ENCODE measurements around the gene GPC3. TPM values are rescaled to one million over a fixed set of nuclear protein-coding genes. Genes with fewer than 3 reads are reported as not detected.

The GPC3 gene
- total RNA-seq, 1 donor, result not detected

DNA sequence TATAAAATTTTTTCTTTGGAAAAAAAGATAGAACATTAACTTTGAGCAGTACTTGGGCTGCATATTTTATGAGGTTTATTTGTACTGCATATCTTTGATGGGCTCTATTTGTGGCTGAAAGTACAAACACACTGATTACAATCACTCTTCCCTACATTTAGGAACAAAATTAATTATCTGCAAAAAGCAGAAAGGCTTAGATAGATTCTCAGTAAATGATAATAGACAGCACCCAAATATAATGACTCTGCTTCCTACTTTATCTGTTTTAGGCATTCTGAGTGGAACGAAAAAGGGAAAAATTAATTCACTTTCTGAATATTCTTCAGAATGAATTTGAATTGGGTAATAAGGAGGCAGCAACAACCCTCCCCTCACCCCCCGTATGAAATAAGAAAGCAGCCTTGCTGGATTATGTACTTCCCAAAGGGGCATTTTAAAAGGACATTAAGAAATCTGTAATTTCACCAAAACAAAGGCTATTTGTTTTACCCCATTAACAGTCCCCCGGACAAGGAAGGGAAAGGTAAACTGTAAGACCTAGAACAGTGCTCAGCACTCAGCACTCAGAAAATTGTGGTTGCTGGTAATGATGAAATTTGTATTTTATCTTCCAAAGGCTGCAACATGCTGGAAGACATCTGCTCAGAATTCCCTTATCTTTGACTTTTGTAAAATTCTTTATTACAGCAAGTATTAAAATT, 242.6 kb downstream of the GPC3 start:
- Histone ChIP-seq H3K4me1 (ENCODE audit: insufficient read depth, low read length) (no peaks in the 10 kb centered on the region), H4K20me1 (ENCODE audit: insufficient read depth, low read length) (no peaks in the 10 kb centered on the region), H3K27me3 (ENCODE audit: insufficient read depth, low read length) (peaks cover 2% of the 10 kb centered on the region), H3K4me2 (ENCODE audit: insufficient read depth, low read length) (no peak overlapping the region), H3K9me3 (ENCODE audit: low read depth, low read length) (no peaks in the 10 kb centered on the region), H3K79me2 (ENCODE audit: insufficient read depth, low read length) (no peaks in the 10 kb centered on the region), H3K27ac (ENCODE audit: low read depth, low read length) (no peak overlapping the region), H3K36me3 (ENCODE audit: insufficient read depth, low read length) (no peaks in the 10 kb centered on the region), H2AFZ (ENCODE audit: low read length) (no peak overlapping the region), H3K4me3 (ENCODE audit: insufficient read depth, low read length) (no peak overlapping the region)
- TF ChIP-seq, protein P1, sequence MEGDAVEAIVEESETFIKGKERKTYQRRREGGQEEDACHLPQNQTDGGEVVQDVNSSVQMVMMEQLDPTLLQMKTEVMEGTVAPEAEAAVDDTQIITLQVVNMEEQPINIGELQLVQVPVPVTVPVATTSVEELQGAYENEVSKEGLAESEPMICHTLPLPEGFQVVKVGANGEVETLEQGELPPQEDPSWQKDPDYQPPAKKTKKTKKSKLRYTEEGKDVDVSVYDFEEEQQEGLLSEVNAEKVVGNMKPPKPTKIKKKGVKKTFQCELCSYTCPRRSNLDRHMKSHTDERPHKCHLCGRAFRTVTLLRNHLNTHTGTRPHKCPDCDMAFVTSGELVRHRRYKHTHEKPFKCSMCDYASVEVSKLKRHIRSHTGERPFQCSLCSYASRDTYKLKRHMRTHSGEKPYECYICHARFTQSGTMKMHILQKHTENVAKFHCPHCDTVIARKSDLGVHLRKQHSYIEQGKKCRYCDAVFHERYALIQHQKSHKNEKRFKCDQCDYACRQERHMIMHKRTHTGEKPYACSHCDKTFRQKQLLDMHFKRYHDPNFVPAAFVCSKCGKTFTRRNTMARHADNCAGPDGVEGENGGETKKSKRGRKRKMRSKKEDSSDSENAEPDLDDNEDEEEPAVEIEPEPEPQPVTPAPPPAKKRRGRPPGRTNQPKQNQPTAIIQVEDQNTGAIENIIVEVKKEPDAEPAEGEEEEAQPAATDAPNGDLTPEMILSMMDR (IDR thresholded peaks at IDR 0.05; ENCODE audit: extremely low read depth, low read depth, low read length), result no peak
- no peak for DNase-seq (ENCODE audit: insufficient read length, low spot score, missing footprints)

DNA sequence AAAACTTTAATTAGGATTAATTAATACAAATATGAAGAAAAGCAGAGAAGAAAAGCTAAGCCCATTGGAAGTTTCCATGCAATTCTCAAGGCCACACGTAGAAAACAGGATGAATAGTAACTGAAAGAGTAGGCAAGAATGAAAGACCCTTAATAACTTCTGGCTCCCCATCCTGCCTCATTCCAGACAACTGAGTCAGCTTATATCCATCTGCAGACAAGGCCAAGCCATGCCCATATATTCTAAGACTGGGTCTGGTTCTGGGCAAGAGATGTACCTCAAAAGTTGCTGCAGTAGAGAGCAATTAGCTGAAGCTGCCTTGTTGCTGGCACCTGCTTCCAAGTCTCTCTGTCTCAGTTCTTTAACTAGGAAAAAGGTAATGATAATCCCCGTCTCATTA, 244.1 kb downstream of the GPC3 start:
- Histone ChIP-seq H2AFZ (ENCODE audit: low read length) (no peak overlapping the region), H3K27me3 (ENCODE audit: insufficient read depth, low read length) (peaks cover 2% of the 10 kb centered on the region), H4K20me1 (ENCODE audit: insufficient read depth, low read length) (no peaks in the 10 kb centered on the region), H3K27ac (ENCODE audit: low read depth, low read length) (no peak overlapping the region), H3K4me2 (ENCODE audit: insufficient read depth, low read length) (no peak overlapping the region), H3K36me3 (ENCODE audit: insufficient read depth, low read length) (no peaks in the 10 kb centered on the region), H3K4me3 (ENCODE audit: insufficient read depth, low read length) (no peak overlapping the region), H3K79me2 (ENCODE audit: insufficient read depth, low read length) (no peaks in the 10 kb centered on the region), H3K9me3 (ENCODE audit: low read depth, low read length) (no peaks in the 10 kb centered on the region), H3K4me1 (ENCODE audit: insufficient read depth, low read length) (no peaks in the 10 kb centered on the region)
- no peak for DNase-seq (ENCODE audit: insufficient read length, low spot score, missing footprints)
- TF ChIP-seq, protein P1 (IDR thresholded peaks at IDR 0.05; ENCODE audit: extremely low read depth, low read depth, low read length), result no peak

DNA sequence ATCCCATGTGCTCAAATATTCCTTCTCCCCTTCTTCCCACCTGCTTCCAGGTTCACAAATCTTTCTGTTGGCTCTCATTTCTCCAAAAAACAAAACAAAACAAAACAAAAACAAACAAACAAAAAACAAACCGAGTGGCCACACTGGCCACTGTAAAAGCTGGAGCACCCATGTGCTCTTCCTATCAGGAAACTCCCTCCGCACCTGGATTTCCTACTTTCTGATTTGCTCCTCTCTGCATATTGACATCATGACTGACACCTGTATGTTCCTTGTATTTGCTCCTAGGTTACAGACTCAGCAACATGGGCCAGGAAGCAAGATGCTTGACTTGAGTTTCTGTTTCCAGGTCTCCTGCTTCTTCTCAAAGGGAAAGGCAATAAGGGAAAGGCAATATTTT, 258.8 kb downstream of the GPC3 start:
- Histone ChIP-seq H4K20me1 (ENCODE audit: insufficient read depth, low read length) (no peaks in the 10 kb centered on the region), H3K27ac (ENCODE audit: low read depth, low read length) (no peak overlapping the region)
- TF ChIP-seq, protein P1 (IDR thresholded peaks at IDR 0.05; ENCODE audit: extremely low read depth, low read depth, low read length), result no peak

DNA sequence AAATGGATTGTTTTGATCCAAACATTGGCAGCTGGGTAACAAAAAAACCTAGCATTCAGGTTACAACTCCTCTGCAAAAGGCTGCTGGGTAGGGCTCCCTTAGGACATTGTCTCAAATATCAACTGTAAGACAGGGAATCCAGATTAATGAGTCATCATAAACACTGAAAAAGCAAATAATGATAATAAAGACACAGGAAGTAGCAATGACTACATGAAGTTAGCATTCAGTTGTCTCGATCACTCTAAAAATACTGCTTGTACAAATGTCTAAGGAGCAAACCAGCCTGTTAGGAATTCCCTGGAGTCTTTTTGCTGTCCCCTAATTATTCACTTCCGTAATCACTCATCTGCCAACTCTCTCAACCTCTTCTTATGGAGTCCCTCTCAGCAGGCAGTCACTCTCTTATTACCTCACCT, 259.2 kb downstream of the GPC3 start:
- Histone ChIP-seq H4K20me1 (ENCODE audit: insufficient read depth, low read length) (no peaks in the 10 kb centered on the region), H3K4me2 (ENCODE audit: insufficient read depth, low read length) (peak overlapping the region; percentile 32), H3K9me3 (ENCODE audit: low read depth, low read length) (no peaks in the 10 kb centered on the region), H3K79me2 (ENCODE audit: insufficient read depth, low read length) (no peaks in the 10 kb centered on the region), H3K36me3 (ENCODE audit: insufficient read depth, low read length) (no peaks in the 10 kb centered on the region), H3K27me3 (ENCODE audit: insufficient read depth, low read length) (peaks cover 5% of the 10 kb centered on the region), H3K4me1 (ENCODE audit: insufficient read depth, low read length) (peaks cover 3% of the 10 kb centered on the region), H3K27ac (ENCODE audit: low read depth, low read length) (no peak overlapping the region), H3K4me3 (ENCODE audit: insufficient read depth, low read length) (no peak overlapping the region), H2AFZ (ENCODE audit: low read length) (no peak overlapping the region)
- TF ChIP-seq, protein P1 (IDR thresholded peaks at IDR 0.05; ENCODE audit: extremely low read depth, low read depth, low read length), result no peak
- DNase-seq (ENCODE audit: insufficient read length, low spot score, missing footprints), result no peak

More for the DNA sequence above, 258.8 kb downstream of the GPC3 start:
- no peak overlapping the region for H3K4me3 ChIP-seq (ENCODE audit: insufficient read depth, low read length)
- H3K9me3 ChIP-seq (ENCODE audit: low read depth, low read length), result no peaks in the 10 kb centered on the region
- H3K36me3 ChIP-seq (ENCODE audit: insufficient read depth, low read length), result no peaks in the 10 kb centered on the region
- peak overlapping the region; percentile 32 for H3K4me2 ChIP-seq (ENCODE audit: insufficient read depth, low read length)
- DNase-seq (ENCODE audit: insufficient read length, low spot score, missing footprints), result no peak
- H3K79me2 ChIP-seq (ENCODE audit: insufficient read depth, low read length), result no peaks in the 10 kb centered on the region
- H2AFZ ChIP-seq (ENCODE audit: low read length), result no peak overlapping the region
- H3K27me3 ChIP-seq (ENCODE audit: insufficient read depth, low read length), result peaks cover 5% of the 10 kb centered on the region
- H3K4me1 ChIP-seq (ENCODE audit: insufficient read depth, low read length), result peaks cover 3% of the 10 kb centered on the region

Measured in osteoblast (primary cell).